Fibroblast of villous mesenchyme (primary cell): ENCODE measurements around the gene TMEM121. TPM values are rescaled to one million over a fixed set of nuclear protein-coding genes. Genes with fewer than 3 reads are reported as not detected.

Experiments
- DNase-seq: peaks from one replicate; pipeline ENCODE4 v3.0.0-alpha.2; 2010; ENCODE audit warnings: low read depth
- H3K4me3 ChIP-seq: 2 replicates; pipeline ENCODE4 v1.5.1; 2011; ENCODE audit warnings: low read depth, mild to moderate bottlenecking, low read length
- total RNA-seq: library from RNA; depleted of rRNA; stranded (reverse); fragments of >200 nt; gene quantifications from 2 replicates; pipeline ENCODE4 v1.2.3, GENCODE V29; 2012
- TF ChIP-seq, protein P1 (sequence below): IDR thresholded peaks from 2 replicates; pipeline ENCODE4 v1.5.1; 2012; ENCODE audit warnings: low read depth, mild to moderate bottlenecking, low read length; ENCODE audit not compliant: insufficient read depth

The TMEM121 gene
- total RNA-seq, 1 donor, result 5.2 TPM

DNA sequence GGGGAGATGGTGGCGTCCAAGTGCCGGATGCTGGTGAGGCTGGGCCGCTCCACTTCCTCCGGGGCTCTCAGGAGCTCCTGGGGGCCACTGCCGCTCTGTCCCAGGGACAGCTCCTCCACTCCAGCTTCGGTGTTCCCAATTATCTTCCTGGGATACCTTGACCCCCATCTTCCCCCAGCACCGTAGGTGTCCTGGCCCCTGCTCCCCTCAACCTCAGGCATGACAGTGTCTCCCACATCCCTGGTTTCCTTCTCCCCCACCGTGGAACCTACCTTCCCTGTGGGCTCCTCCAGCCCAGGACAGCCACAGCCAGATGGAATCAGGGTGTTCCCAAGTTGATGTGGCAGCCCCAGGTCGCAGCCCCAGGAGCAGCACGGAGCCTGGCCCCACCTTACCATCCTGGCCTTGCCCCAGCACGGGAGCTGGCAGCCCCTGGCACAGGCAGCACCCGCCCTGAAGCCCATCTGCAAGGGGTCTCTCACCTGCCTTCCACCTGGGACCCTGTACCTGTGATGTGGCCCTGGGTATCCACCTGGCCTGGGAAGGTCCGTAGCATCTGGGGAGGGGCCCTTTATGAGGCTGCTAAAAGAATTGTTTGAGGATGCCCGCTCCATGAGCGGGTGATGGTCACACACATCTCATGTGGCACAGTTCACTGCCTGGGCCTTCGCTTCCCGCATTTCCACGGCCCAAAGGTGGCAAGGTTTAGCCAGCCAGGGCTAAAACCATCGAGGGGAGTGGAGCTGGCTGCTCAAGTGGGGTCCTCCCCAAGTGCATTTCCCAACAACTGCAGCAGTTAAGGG, 4.1 kb downstream of the TMEM121 start:
- TF ChIP-seq, protein P1, sequence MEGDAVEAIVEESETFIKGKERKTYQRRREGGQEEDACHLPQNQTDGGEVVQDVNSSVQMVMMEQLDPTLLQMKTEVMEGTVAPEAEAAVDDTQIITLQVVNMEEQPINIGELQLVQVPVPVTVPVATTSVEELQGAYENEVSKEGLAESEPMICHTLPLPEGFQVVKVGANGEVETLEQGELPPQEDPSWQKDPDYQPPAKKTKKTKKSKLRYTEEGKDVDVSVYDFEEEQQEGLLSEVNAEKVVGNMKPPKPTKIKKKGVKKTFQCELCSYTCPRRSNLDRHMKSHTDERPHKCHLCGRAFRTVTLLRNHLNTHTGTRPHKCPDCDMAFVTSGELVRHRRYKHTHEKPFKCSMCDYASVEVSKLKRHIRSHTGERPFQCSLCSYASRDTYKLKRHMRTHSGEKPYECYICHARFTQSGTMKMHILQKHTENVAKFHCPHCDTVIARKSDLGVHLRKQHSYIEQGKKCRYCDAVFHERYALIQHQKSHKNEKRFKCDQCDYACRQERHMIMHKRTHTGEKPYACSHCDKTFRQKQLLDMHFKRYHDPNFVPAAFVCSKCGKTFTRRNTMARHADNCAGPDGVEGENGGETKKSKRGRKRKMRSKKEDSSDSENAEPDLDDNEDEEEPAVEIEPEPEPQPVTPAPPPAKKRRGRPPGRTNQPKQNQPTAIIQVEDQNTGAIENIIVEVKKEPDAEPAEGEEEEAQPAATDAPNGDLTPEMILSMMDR, result no peak
- no peak overlapping the region for H3K4me3 ChIP-seq
- DNase-seq, result no peak

DNA sequence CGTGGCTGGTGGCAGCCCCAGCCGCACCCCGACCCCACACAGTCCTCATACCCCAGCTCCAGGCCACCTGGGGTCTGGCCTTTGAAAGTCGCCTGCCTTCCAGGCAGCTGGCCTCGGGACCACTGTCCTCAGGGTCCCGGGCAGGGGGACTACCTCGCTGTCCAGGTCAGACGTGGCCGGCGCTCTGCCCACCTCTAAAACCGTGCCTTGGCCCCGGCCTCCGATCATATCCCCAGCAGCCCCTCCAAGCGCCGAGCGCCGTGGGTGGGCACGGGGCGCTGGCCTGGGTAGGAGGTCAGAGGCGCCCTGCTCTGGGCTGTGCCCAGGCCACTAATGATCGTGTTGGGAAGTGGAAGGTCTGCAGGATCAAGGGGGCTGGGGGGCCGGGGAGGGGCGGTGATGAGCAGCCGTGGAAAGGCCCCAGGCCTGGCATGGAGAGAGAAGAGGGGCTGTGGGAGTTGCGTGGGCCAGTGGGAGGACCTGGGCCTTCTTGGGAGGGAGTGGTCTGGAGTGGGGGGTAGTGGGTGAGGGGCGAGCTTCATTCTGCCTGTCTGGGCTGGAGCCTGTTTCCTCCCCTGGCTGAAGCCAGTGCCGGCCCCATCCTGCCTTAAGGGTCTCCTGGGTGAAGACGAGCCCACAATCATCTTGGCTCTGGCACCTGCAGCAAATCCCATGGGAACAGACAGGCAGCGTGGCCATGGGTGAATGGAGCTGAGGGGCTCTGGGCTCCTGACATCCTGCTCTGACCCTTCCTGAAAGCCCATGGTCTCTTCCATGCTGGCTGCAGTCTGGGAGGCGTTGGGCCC, 4.9 kb downstream of the TMEM121 start:
- TF ChIP-seq, protein P1, result no peak
- no peak for DNase-seq

DNA sequence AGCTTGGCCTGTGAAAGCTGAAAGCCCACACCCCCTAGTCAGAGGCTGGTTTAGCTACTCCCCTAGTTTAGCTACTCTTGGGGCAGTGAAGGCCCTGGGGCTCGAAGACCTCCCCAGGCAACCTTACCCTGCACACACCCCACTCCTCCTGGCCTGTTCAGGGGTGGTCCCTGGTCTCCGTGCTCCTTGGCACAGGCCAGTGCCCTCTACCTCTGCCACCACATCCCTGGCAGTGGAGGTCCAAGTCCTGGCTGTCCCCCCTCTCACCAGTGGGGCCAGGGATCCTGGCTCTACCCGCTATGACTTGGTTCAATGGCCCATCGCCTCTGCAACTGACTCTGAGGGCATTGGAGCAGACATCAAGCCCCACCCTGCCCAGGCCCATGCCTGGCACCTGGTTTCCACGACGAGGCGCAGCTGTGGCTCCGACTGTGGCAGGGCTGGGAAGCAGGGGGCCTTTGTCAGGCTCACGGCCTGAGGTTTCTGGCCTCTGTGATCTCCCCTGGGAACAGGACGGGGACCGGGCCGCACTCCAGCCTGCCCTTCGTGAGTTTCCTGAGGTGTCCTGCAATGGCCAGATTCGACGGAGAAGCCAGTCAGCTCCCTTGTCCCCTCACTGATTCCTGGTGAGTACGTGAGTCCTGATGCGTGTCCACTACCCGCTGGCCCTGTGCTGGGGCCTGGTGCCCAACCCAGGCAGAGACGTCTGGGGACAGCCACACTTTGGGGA, 5.7 kb downstream of the TMEM121 start:
- TF ChIP-seq, protein P1, result no peak
- H3K4me3 ChIP-seq, result no peak overlapping the region
- DNase-seq, result no peak

More for the DNA sequence above, 4.9 kb downstream of the TMEM121 start:
- no peak overlapping the region for H3K4me3 ChIP-seq

DNA sequence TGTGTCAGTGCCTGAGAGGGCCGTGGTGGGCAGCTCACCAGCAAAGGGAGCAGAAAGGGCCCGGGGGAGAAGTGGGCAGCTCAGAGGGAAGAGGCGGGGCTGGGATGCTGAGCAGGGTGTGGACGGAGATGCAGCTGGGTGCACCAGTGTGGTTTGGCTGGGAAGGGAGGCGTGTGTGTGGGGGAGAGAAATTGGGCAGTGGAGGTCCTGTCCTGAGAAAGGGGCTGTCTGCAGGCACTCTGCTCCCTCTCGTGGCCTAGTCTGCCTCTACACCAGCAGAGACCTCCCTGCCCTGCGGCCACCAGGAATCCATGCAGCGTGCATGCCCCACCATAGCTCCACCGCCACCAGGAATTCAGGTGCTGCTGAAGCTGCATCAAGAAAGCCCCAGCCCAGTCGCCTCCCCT, 6.4 kb downstream of the TMEM121 start:
- no peak overlapping the region for H3K4me3 ChIP-seq
- no peak for DNase-seq
- TF ChIP-seq, protein P1, result peak; percentile 50

DNA sequence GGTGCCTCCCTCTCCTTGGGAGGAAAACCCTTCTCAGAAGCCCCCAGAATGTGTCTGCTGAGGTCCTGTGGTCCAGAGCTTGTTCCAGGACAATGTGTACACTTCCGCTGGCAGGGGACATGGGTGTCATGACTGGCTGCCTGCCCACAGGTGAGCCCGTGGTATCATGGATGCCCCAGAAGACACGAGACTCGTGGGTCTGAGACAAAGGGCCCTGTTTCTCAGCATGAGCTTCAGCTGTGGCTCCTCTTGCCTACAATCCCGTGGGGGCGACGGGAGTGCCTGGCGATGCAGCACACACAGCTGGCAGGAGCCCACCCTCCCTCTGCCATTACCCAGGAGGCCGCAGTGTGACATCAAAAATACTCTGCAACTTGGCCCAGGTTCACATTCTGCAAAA, 7.0 kb downstream of the TMEM121 start:
- TF ChIP-seq, protein P1, result no peak
- no peak for DNase-seq
- H3K4me3 ChIP-seq, result no peak overlapping the region

GRCh38 chr14:105533811-105534498, 7.6 kb downstream of the TMEM121 start:
- TF ChIP-seq, protein P1, result no peak
- no peak overlapping the region for H3K4me3 ChIP-seq
- no peak for DNase-seq
